Tibial nerve (tissue), 4 donors: ENCODE results near the gene MET.
A peak's percentile ranks its signal among the peaks of the same experiment; 100 is the strongest.

ENCODE experiments used
- EP300 ChIP-seq, 2 donors: sonication (generic); formaldehyde crosslinking; IDR thresholded peaks; one replicate each; pipeline ENCODE4 v1.6.1; 2017; ENCODE audit warnings: antibody characterized with exemption in 2 of 2, mild to moderate bottlenecking in 1 of 2
- POLR2A ChIP-seq, 2 donors: fragments of 450-650 bp; IDR thresholded peaks; one replicate each; pipeline ENCODE4 v1.6.1; 2017; ENCODE audit warnings: antibody characterized with exemption in 2 of 2, mild to moderate bottlenecking in 2 of 2, moderate library complexity in 2 of 2
- TF ChIP-seq, protein P1 (sequence below), 5 experiments: fragments of 200-600 bp in 3 of 5; fragments of 450-650 bp in 2 of 5; sonication (generic) in 3 of 5; IDR thresholded peaks; one replicate each; pipeline ENCODE4 v1.5.1; 2016 to 2019; ENCODE audit warnings: antibody characterized with exemption in 5 of 5, mild to moderate bottlenecking in 3 of 5, moderate library complexity in 2 of 5

GRCh38 chr7:116678780-116679179 lies 6.8 kb downstream of the MET start:
- TF ChIP-seq, protein P1, sequence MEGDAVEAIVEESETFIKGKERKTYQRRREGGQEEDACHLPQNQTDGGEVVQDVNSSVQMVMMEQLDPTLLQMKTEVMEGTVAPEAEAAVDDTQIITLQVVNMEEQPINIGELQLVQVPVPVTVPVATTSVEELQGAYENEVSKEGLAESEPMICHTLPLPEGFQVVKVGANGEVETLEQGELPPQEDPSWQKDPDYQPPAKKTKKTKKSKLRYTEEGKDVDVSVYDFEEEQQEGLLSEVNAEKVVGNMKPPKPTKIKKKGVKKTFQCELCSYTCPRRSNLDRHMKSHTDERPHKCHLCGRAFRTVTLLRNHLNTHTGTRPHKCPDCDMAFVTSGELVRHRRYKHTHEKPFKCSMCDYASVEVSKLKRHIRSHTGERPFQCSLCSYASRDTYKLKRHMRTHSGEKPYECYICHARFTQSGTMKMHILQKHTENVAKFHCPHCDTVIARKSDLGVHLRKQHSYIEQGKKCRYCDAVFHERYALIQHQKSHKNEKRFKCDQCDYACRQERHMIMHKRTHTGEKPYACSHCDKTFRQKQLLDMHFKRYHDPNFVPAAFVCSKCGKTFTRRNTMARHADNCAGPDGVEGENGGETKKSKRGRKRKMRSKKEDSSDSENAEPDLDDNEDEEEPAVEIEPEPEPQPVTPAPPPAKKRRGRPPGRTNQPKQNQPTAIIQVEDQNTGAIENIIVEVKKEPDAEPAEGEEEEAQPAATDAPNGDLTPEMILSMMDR (IDR thresholded peaks at IDR 0.05), result no peak
- no peak for TF ChIP-seq POLR2A (IDR thresholded peaks at IDR 0.05)
- TF ChIP-seq EP300 (IDR thresholded peaks at IDR 0.05), result peak in 1 of 2 donors; percentile 25
